A549 (cell line): ENCODE data around the gene ASTN1.

Experiments
- CBX2 ChIP-seq: fragments of 200-600 bp; sonication (generic); IDR thresholded peaks from 2 replicates; pipeline ENCODE4 v1.6.1; 2016; ENCODE audit warnings: low read depth, mild to moderate bottlenecking, borderline replicate concordance
- CBX8 ChIP-seq: fragments of 200-600 bp; sonication (generic); IDR thresholded peaks from 2 replicates; pipeline ENCODE4 v1.6.1; 2016
- CEBPB ChIP-seq, 2 experiments: fragments of >200 bp in 1 of 2; sonication (Bioruptor Twin) in 1 of 2; formaldehyde crosslinking in 1 of 2; IDR thresholded peaks; 2 replicates each; pipeline ENCODE4 v1.6.1; 2012 to 2016
- CTCF ChIP-seq: fragments of >200 bp; sonication (Bioruptor Twin); formaldehyde crosslinking; IDR thresholded peaks from 3 replicates; pipeline ENCODE4 v1.5.1; 2016
- MYC ChIP-seq: IDR thresholded peaks from 2 replicates; pipeline ENCODE4 v1.6.1; 2012; ENCODE audit warnings: mild to moderate bottlenecking, inconsistent platforms, low read length, improper control_type of control experiment, borderline replicate concordance
- NFE2L2 ChIP-seq: fragments of 150-350 bp; conservative IDR thresholded peaks from 2 replicates; pipeline ENCODE4 v1.6.1; 2014; ENCODE audit warnings: low read length
- POLR2A ChIP-seq: IDR thresholded peaks from 2 replicates; pipeline ENCODE4 v1.6.1; 2012; ENCODE audit warnings: mild to moderate bottlenecking, low read length
- RAD21 ChIP-seq, 2 experiments: fragments of >200 bp in 1 of 2; sonication (Bioruptor Twin) in 1 of 2; formaldehyde crosslinking in 1 of 2; IDR thresholded peaks in 1 of 2; conservative IDR thresholded peaks in 1 of 2; 2 replicates in 1 of 2; 3 replicates in 1 of 2; pipeline ENCODE4 v1.6.1; 2012 to 2018; ENCODE audit warnings: inconsistent platforms in 1 of 2
- RARB ChIP-seq: fragments of 250-450 bp; sonication (Bioruptor Pico); IDR thresholded peaks from 2 replicates; pipeline ENCODE4 v1.8.0; 2021; ENCODE audit warnings: mild to moderate bottlenecking, moderate library complexity
- TP53 ChIP-seq: fragments of 250-450 bp; sonication (Bioruptor Pico); IDR thresholded peaks from 2 replicates; pipeline ENCODE4 v1.5.0; 2021; ENCODE audit warnings: mild to moderate bottlenecking, moderate library complexity
- TF ChIP-seq, protein P1 (sequence below): fragments of >200 bp; sonication (Bioruptor Twin); formaldehyde crosslinking; IDR thresholded peaks from 3 replicates; pipeline ENCODE4 v1.6.1; 2016

- TF ChIP-seq CBX8: no peak
- no peak for TF ChIP-seq TP53 (CRISPR knock-in tag)
- TF ChIP-seq RARB (CRISPR knock-in tag): no peak
- TF ChIP-seq CTCF: peak; percentile 72
- TF ChIP-seq CBX2: no peak
- no peak for TF ChIP-seq POLR2A
- peak; percentile 73 to 78 for TF ChIP-seq RAD21 (conservative IDR thresholded peaks at IDR 0.05 in 1 of 2, IDR thresholded peaks at IDR 0.05 in 1 of 2)
- TF ChIP-seq NFE2L2: no peak
- no peak for TF ChIP-seq CEBPB (IDR thresholded peaks at IDR 0.05)
- TF ChIP-seq, protein P1, sequence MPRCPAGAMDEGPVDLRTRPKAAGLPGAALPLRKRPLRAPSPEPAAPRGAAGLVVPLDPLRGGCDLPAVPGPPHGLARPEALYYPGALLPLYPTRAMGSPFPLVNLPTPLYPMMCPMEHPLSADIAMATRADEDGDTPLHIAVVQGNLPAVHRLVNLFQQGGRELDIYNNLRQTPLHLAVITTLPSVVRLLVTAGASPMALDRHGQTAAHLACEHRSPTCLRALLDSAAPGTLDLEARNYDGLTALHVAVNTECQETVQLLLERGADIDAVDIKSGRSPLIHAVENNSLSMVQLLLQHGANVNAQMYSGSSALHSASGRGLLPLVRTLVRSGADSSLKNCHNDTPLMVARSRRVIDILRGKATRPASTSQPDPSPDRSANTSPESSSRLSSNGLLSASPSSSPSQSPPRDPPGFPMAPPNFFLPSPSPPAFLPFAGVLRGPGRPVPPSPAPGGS: no peak
- TF ChIP-seq MYC: no peak
Measured at GRCh38 chr1:177181631-177182291, 17.2 kb upstream of the ASTN1 start.
